HuH-7 (cell line): ENCODE measurements around the gene CHAMP1.
"Not testable (repeated sequence)": the region's sequence is repeated elsewhere in the genome, so short reads cannot be mapped to it uniquely, and the experiment has no call there.

ENCODE experiments used
- DNase-seq: peaks from one replicate; pipeline ENCODE4 v3.0.0; 2011; ENCODE audit warnings: low spot score

CHAMP1 gene

GRCh38 chr13:114334305-114335053, 20.2 kb downstream of the CHAMP1 start:
- DNase-seq: no peak

- DNase-seq: not testable (repeated sequence)
Observed at GRCh38 chr13:114336457-114336856, 22.2 kb downstream of the CHAMP1 start.

GRCh38 chr13:114338959-114339358, 24.7 kb downstream of the CHAMP1 start:
- no peak for DNase-seq

- DNase-seq: no peak
Observed at GRCh38 chr13:114339857-114340534, 25.7 kb downstream of the CHAMP1 start.

- no peak for DNase-seq
Observed at GRCh38 chr13:114341003-114341777, 26.9 kb downstream of the CHAMP1 start.

- not testable (repeated sequence) for DNase-seq
Observed at GRCh38 chr13:114347256-114347655, 33.0 kb downstream of the CHAMP1 start.

- DNase-seq: not testable (repeated sequence)
Observed at GRCh38 chr13:114352763-114353162, 38.5 kb downstream of the CHAMP1 start.

GRCh38 chr13:114353382-114353781, 39.1 kb downstream of the CHAMP1 start:
- DNase-seq: not testable (repeated sequence)
